Neutrophil (primary cell): Measurements from ENCODE around the gene UQCRC2.

Source experiments
- H3K27ac ChIP-seq: fragments of 200-600 bp; sonication (generic); 2 replicates; pipeline ENCODE4 v1.5.1; 2016; ENCODE audit warnings: mild to moderate bottlenecking, moderate library complexity
- H3K27me3 ChIP-seq: fragments of 200-600 bp; sonication (generic); 2 replicates; pipeline ENCODE4 v1.6.0; 2016; ENCODE audit warnings: mild to moderate bottlenecking
- H3K36me3 ChIP-seq: fragments of 200-600 bp; sonication (generic); 2 replicates; pipeline ENCODE4 v1.5.1; 2017
- H3K4me1 ChIP-seq, 2 experiments: fragments of 200-600 bp in 1 of 2; sonication (generic) in 1 of 2; 1 replicate in 1 of 2; 2 replicates in 1 of 2; pipeline versions ENCODE4 v1.5.1 to v1.6.1; 2013 to 2016; ENCODE audit warnings: low read depth in 1 of 2, low read length in 1 of 2, mild to moderate bottlenecking in 1 of 2, moderate library complexity in 1 of 2; ENCODE audit not compliant: control insufficient read depth in 1 of 2, insufficient read depth in 1 of 2
- H3K4me3 ChIP-seq, 2 experiments: fragments of 200-600 bp in 1 of 2; sonication (generic) in 1 of 2; 1 replicate in 1 of 2; 2 replicates in 1 of 2; pipeline ENCODE4 v1.5.1; 2013 to 2016; ENCODE audit warnings: low read depth in 1 of 2, low read length in 1 of 2, mild to moderate bottlenecking in 1 of 2, moderate library complexity in 1 of 2
- H3K9me3 ChIP-seq: fragments of 200-600 bp; sonication (generic); 2 replicates; pipeline ENCODE4 v1.5.1; 2016
- TF ChIP-seq, protein P1 (sequence below): fragments of 200-600 bp; sonication (generic); IDR thresholded peaks from 2 replicates; pipeline ENCODE4 v1.5.1; 2016; ENCODE audit warnings: antibody characterized with exemption

The UQCRC2 gene

DNA sequence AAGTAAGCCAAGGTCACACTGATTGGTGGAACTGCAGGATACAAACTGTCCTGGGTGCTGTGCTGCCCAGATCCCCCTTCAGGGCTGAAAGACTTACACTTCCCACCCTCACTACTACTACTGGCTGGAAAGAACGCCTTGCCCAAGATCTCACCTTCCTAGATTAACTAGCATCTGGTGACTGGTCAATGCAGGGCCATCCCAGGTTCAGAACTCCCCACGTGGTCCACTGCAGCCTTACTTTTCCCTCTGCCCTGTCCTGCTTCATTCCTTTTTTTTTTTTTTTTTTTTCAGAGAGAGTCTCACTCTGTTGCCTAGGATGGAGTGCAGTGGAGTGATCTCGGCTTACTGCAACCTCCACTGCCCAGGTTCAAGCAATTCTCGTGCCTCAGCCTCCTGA is 50.0 kb downstream of the UQCRC2 start:
- peaks cover 13 to 14% of the 10 kb centered on the region in 2 experiments for H3K4me1 ChIP-seq
- no peak overlapping the region for H3K4me3 ChIP-seq
- H3K27ac ChIP-seq: no peak overlapping the region
- H3K36me3 ChIP-seq: no peaks in the 10 kb centered on the region
- H3K9me3 ChIP-seq: no peaks in the 10 kb centered on the region
- TF ChIP-seq, protein P1, sequence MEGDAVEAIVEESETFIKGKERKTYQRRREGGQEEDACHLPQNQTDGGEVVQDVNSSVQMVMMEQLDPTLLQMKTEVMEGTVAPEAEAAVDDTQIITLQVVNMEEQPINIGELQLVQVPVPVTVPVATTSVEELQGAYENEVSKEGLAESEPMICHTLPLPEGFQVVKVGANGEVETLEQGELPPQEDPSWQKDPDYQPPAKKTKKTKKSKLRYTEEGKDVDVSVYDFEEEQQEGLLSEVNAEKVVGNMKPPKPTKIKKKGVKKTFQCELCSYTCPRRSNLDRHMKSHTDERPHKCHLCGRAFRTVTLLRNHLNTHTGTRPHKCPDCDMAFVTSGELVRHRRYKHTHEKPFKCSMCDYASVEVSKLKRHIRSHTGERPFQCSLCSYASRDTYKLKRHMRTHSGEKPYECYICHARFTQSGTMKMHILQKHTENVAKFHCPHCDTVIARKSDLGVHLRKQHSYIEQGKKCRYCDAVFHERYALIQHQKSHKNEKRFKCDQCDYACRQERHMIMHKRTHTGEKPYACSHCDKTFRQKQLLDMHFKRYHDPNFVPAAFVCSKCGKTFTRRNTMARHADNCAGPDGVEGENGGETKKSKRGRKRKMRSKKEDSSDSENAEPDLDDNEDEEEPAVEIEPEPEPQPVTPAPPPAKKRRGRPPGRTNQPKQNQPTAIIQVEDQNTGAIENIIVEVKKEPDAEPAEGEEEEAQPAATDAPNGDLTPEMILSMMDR: no peak
- H3K27me3 ChIP-seq: peaks cover 40% of the 10 kb centered on the region

DNA sequence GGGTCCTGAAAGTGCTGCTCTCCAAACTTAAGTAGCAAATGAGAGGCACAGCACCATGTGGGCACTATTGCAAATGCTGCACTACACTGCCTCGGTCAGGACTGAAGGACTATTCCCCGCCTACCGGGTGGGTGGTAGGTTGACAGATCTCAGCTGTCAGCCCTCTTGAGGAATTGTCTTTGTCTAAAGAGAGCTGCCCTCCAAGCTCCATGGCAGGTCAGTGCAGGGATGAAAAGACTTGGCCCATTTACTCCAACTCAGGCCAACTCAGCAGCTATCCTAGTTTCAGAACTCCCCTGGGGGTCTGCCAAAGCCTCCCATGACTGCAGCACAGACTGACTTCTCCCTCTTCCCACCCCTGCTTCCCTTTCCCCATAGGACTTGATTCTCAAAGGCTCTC is 51.2 kb downstream of the UQCRC2 start:
- no peak overlapping the region for H3K4me3 ChIP-seq
- H3K4me1 ChIP-seq: peaks cover 24 to 25% of the 10 kb centered on the region in 2 experiments
- TF ChIP-seq, protein P1: no peak
- no peaks in the 10 kb centered on the region for H3K36me3 ChIP-seq
- H3K9me3 ChIP-seq: no peaks in the 10 kb centered on the region
- no peak overlapping the region for H3K27ac ChIP-seq
- H3K27me3 ChIP-seq: peaks cover 51% of the 10 kb centered on the region

DNA sequence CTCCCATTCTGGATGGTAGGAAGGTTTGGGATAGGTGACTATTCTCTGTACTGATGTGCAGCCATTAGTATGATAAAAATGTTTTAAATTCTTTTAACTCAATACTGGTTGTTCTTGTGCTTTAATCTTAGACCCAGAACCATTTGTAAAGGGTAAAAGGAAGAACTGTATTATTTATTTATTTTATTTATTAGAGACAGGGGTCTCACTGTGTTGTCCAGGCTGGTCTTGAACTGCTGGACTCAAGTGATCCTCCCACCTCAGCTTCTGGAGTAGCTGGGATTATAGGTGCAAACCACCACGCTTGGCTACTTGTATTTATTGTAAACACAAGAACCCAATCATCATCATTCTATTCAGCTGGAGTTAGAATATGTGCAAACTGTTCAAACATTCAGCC is 52.6 kb downstream of the UQCRC2 start:
- Histone ChIP-seq H3K27ac (no peak overlapping the region), H3K9me3 (no peaks in the 10 kb centered on the region), H3K4me3 (no peak overlapping the region), H3K4me1 (peaks cover 25 to 26% of the 10 kb centered on the region in 2 experiments), H3K36me3 (no peaks in the 10 kb centered on the region), H3K27me3 (peaks cover 52% of the 10 kb centered on the region)
- TF ChIP-seq, protein P1: no peak

DNA sequence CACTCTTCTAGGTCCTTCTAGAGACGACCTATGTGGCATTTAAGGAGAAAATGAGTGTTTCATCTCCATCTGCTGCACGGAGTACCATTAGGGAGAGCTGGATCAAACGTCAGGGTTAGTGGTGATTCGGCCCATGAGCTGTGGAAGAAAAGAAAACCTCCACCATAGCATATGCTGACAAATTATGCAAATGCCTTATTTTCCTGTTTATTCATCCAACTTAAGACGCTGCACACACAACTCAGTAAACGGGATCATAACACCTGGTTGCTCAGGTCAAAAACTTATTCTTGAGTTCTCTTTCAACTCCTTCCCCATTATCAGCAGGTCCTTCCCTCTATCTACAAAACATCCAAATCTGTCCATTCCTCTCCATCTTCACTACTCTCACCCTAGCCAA is 53.5 kb downstream of the UQCRC2 start:
- Histone ChIP-seq H3K4me3 (no peak overlapping the region), H3K36me3 (no peaks in the 10 kb centered on the region), H3K9me3 (no peaks in the 10 kb centered on the region), H3K4me1 (peaks cover 19 to 21% of the 10 kb centered on the region in 2 experiments), H3K27ac (no peak overlapping the region), H3K27me3 (peaks cover 52% of the 10 kb centered on the region)
- TF ChIP-seq, protein P1: no peak

DNA sequence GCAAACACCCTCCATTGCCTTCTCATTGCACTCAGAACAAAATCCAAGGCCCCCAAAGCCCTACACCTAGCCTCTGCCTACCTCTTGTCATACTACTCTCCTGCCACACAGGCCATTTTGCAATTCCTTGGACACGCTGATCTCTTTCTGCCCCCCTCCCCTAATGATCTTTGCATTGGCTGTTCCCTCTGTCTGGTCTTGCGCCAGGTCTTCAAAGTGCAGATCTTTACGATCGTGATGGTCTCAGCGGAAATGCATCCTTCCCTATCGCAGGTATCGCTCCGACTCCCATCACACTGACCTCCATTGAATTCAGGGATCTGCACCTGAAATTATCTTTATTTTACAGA is 54.0 kb downstream of the UQCRC2 start:
- TF ChIP-seq, protein P1: no peak
- Histone ChIP-seq H3K9me3 (no peaks in the 10 kb centered on the region), H3K36me3 (no peaks in the 10 kb centered on the region), H3K27me3 (peaks cover 52% of the 10 kb centered on the region), H3K4me3 (peak overlapping the region; percentile 76 to 84), H3K27ac (peak overlapping the region; percentile 59), H3K4me1 (peaks cover 19 to 21% of the 10 kb centered on the region in 2 experiments)
